Keratinocyte (primary cell): ENCODE measurements around the gene LAMA1. TPM values are rescaled to one million over a fixed set of nuclear protein-coding genes. Genes with fewer than 3 reads are reported as not detected.

Source experiments
- DNase-seq: peaks from one replicate; pipeline ENCODE4 v3.0.0-alpha.2; 2011; ENCODE audit warnings: low read depth, missing footprints, low spot score
- FAIRE-seq: peaks from 2 replicates; lab custom pipeline; 2011; peaks lifted over from hg19 to GRCh38; lab: Jason Lieb, UNC
- H2AFZ ChIP-seq: 2 replicates; pipeline ENCODE4 v1.6.0; 2012; ENCODE audit warnings: low read length, control low read depth, inconsistent platforms; ENCODE audit not compliant: control insufficient read depth
- H3K27ac ChIP-seq: 2 replicates; pipeline ENCODE4 v1.5.1; 2011; ENCODE audit warnings: low read length; ENCODE audit not compliant: control insufficient read depth, insufficient read depth
- H3K27me3 ChIP-seq: 3 replicates; pipeline ENCODE4 v1.6.0; 2011; ENCODE audit warnings: low read length; ENCODE audit not compliant: control insufficient read depth, insufficient read depth; ENCODE audit errors: extremely low read depth
- H3K36me3 ChIP-seq, 2 experiments: 2 replicates in 1 of 2; 3 replicates in 1 of 2; pipeline ENCODE4 v1.5.1; 2011; ENCODE audit warnings: low read length in 2 of 2, mild to moderate bottlenecking in 1 of 2; ENCODE audit not compliant: control insufficient read depth in 2 of 2, insufficient read depth in 2 of 2; ENCODE audit errors: extremely low read depth in 1 of 2
- H3K4me1 ChIP-seq: 3 replicates; pipeline ENCODE4 v1.5.1; 2011; ENCODE audit warnings: low read length; ENCODE audit not compliant: control insufficient read depth, insufficient read depth; ENCODE audit errors: extremely low read depth
- H3K4me2 ChIP-seq: 3 replicates; pipeline ENCODE4 v1.6.0; 2011; ENCODE audit warnings: low read depth, low read length; ENCODE audit not compliant: control insufficient read depth, insufficient read depth; ENCODE audit errors: extremely low read depth
- H3K4me3 ChIP-seq, 3 experiments: fragments of 200-600 bp in 1 of 3; sonication (generic) in 1 of 3; 2 replicates in 2 of 3; 3 replicates in 1 of 3; pipeline ENCODE4 v1.5.1; 2011 to 2016; ENCODE audit warnings: low read length in 3 of 3, mild to moderate bottlenecking in 3 of 3, control low read depth in 2 of 3, inconsistent platforms in 1 of 3, low read depth in 1 of 3, mixed read lengths in 1 of 3, mixed run types in 1 of 3, moderate library complexity in 1 of 3; ENCODE audit not compliant: control insufficient read depth in 2 of 3, insufficient read depth in 2 of 3; ENCODE audit errors: extremely low read depth in 1 of 3
- H3K79me2 ChIP-seq: 2 replicates; pipeline ENCODE4 v1.6.0; 2012; ENCODE audit warnings: low read length; ENCODE audit not compliant: control insufficient read depth, insufficient read depth
- H3K9ac ChIP-seq: 3 replicates; pipeline ENCODE4 v1.6.0; 2011; ENCODE audit warnings: low read length; ENCODE audit not compliant: control insufficient read depth, insufficient read depth; ENCODE audit errors: extremely low read depth
- H3K9me1 ChIP-seq: 3 replicates; pipeline ENCODE4 v1.6.0; 2011; ENCODE audit warnings: low read length; ENCODE audit not compliant: control insufficient read depth, insufficient read depth; ENCODE audit errors: extremely low read depth
- H3K9me3 ChIP-seq: 2 replicates; pipeline ENCODE4 v1.5.1; 2012; ENCODE audit warnings: low read depth, low read length; ENCODE audit not compliant: control insufficient read depth
- H4K20me1 ChIP-seq: 3 replicates; pipeline ENCODE4 v1.6.0; 2011; ENCODE audit warnings: low read length; ENCODE audit not compliant: control insufficient read depth, insufficient read depth; ENCODE audit errors: extremely low read depth
- CTCF ChIP-seq, 3 experiments: IDR thresholded peaks in 1 of 3; conservative IDR thresholded peaks in 1 of 3; optimal IDR thresholded peaks in 1 of 3; 2 replicates in 2 of 3; 3 replicates in 1 of 3; pipeline versions ENCODE3 to v1.5.1; 2011; ENCODE audit warnings: low read length in 3 of 3, mild to moderate bottlenecking in 3 of 3, moderate library complexity in 2 of 3, control low read depth in 1 of 3, inconsistent platforms in 1 of 3; ENCODE audit not compliant: insufficient read depth in 2 of 3; ENCODE audit errors: extremely low read depth in 1 of 3
- EZH2 ChIP-seq: IDR thresholded peaks from one replicate; pipeline ENCODE4 v1.6.1; 2012; ENCODE audit warnings: inconsistent platforms, mild to moderate bottlenecking, low read length, moderate library complexity
- dilution Hi-C: fragments of 300-500 bp; cut with MboI; formaldehyde crosslinking; loops from one replicate; pipeline ENCODE4 v1.7.0; 2020; ENCODE audit warnings: low sequenced_read_pairs; ENCODE audit not compliant: extremely low pct_ligation_motif_present
- polyA plus RNA-seq, 5 experiments: library from polyadenylated mRNA; depleted of rRNA in 3 of 5; stranded (reverse) in 3 of 5; stranded (forward) in 1 of 5; unstranded in 1 of 5; fragments of >200 nt; gene quantifications; 1 replicate in 1 of 5; 2 replicates in 3 of 5; 3 replicates in 1 of 5; pipeline versions ENCODE4 v1.2.1 to v1.2.3, GENCODE V29; 2011 to 2012; ENCODE audit warnings: missing spikeins in 2 of 5, low read depth in 1 of 5, low replicate concordance in 1 of 5

LAMA1 gene
- polyA plus RNA-seq, 1 donor (not counting 4 experiments of a cell fraction or from before 2014, with no cell fraction given): 2.1 TPM

DNA sequence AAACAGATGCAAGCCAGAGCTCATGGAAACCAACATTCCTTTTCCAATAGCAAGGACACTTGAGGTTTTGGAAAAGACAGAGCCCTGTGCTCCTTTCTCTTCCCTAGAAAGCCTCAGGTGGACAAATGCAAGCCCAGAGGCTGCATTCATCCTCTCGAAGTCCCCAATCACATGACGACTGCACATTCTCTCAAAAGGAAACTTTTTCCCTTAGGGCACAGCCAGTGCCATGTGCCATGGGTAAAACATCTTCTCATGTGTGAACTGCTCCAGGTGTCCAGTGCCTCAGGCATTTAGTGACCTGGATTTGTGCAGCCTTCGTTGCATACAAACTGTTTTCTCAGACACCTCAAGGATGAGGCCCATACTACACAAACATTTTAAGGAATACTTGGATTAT is 140.7 kb downstream of the LAMA1 start:
- TF ChIP-seq EZH2 (no peak), CTCF (optimal IDR thresholded peaks at IDR 0.05 in 1 of 3, IDR thresholded peaks at IDR 0.05 in 1 of 3, conservative IDR thresholded peaks at IDR 0.05 in 1 of 3; ENCODE audit: extremely low read depth in 1 of 3, insufficient read depth in 2 of 3, low read length in 3 of 3) (no peak)
- dilution Hi-C loops: no loop called here
- FAIRE-seq (no peak), DNase-seq (no peak)
- Histone ChIP-seq H3K27me3 (no peaks in the 10 kb centered on the region), H4K20me1 (no peaks in the 10 kb centered on the region), H3K9me3 (no peaks in the 10 kb centered on the region), H2AFZ (no peak overlapping the region), H3K27ac (no peak overlapping the region), H3K79me2 (no peaks in the 10 kb centered on the region), H3K4me3 (no peak overlapping the region), H3K9me1 (no peaks in the 10 kb centered on the region), H3K9ac (no peak overlapping the region), H3K36me3 (no peaks in the 10 kb centered on the region), H3K4me1 (no peaks in the 10 kb centered on the region), H3K4me2 (no peak overlapping the region)

DNA sequence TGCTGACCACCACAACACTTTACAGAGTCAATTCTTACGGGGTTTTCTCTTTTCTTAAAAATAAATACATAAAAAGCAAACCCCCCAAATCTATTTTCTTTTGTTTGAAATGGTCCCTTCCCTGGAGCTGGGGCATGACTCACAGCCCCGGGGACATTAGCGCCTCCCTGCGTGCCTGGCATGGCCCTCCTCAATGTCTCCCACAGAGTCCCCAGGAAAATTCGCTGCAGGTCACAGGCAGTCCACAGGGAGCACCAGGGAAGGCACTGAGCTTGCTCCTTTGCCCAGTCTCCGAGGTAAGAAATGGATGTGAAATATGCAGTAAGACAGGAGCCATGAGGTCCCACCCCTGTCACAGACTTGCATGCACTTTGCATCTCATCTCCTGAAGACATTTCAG is 142.5 kb downstream of the LAMA1 start:
- dilution Hi-C loops: no loop called here
- no peak for DNase-seq
- H3K9me1 ChIP-seq: no peaks in the 10 kb centered on the region

More for the DNA sequence above, 142.5 kb downstream of the LAMA1 start:
- no peak for TF ChIP-seq CTCF (optimal IDR thresholded peaks at IDR 0.05 in 1 of 3, IDR thresholded peaks at IDR 0.05 in 1 of 3, conservative IDR thresholded peaks at IDR 0.05 in 1 of 3; ENCODE audit: extremely low read depth in 1 of 3, insufficient read depth in 2 of 3, low read length in 3 of 3)
- TF ChIP-seq EZH2: no peak
- Histone ChIP-seq H2AFZ (no peak overlapping the region), H3K4me1 (no peaks in the 10 kb centered on the region), H3K9me3 (no peaks in the 10 kb centered on the region), H3K27ac (no peak overlapping the region), H3K9ac (no peak overlapping the region), H4K20me1 (no peaks in the 10 kb centered on the region), H3K4me2 (no peak overlapping the region), H3K79me2 (no peaks in the 10 kb centered on the region), H3K4me3 (no peak overlapping the region), H3K36me3 (no peaks in the 10 kb centered on the region), H3K27me3 (no peaks in the 10 kb centered on the region)
- no peak for FAIRE-seq
